Hepatocyte (in vitro differentiated cells): ENCODE measurements around the gene CROT. TPM values are rescaled to one million over a fixed set of nuclear protein-coding genes. Genes with fewer than 3 reads are reported as not detected.

Experiments used
- DNase-seq: peaks from one replicate; pipeline ENCODE4 v3.0.0-alpha.2; 2016; ENCODE audit warnings: low spot score
- H2AFZ ChIP-seq: fragments of 200-600 bp; sonication (generic); 2 replicates; pipeline ENCODE4 v1.6.0; 2016; ENCODE audit warnings: antibody characterized with exemption, mild to moderate bottlenecking
- H3K27ac ChIP-seq: fragments of 200-600 bp; sonication (generic); 2 replicates; pipeline ENCODE4 v1.5.1; 2016; ENCODE audit warnings: mild to moderate bottlenecking
- H3K27me3 ChIP-seq: fragments of 200-600 bp; sonication (generic); 2 replicates; pipeline ENCODE4 v1.6.1; 2016
- H3K36me3 ChIP-seq: fragments of 200-600 bp; sonication (generic); replicated peaks from 2 replicates; pipeline ENCODE4 v1.5.1; 2016; ENCODE audit warnings: low read depth; ENCODE audit not compliant: insufficient read depth
- H3K4me1 ChIP-seq: fragments of 200-600 bp; sonication (generic); 2 replicates; pipeline ENCODE4 v1.5.1; 2016; ENCODE audit warnings: mild to moderate bottlenecking, moderate library complexity; ENCODE audit not compliant: insufficient read depth
- H3K4me2 ChIP-seq: fragments of 200-600 bp; sonication (generic); 2 replicates; pipeline ENCODE4 v1.6.0; 2016
- H3K4me3 ChIP-seq: fragments of 200-600 bp; sonication (generic); 2 replicates; pipeline ENCODE4 v1.5.1; 2016; ENCODE audit warnings: mild to moderate bottlenecking
- H3K79me2 ChIP-seq: fragments of 200-600 bp; sonication (generic); 2 replicates; pipeline ENCODE4 v1.6.0; 2017; ENCODE audit warnings: mild to moderate bottlenecking
- H3K9me2 ChIP-seq: fragments of 200-600 bp; sonication (generic); replicated peaks from 2 replicates; pipeline ENCODE4 v1.6.0; 2017; ENCODE audit warnings: mild to moderate bottlenecking; ENCODE audit not compliant: insufficient read depth
- H3K9me3 ChIP-seq: fragments of 200-600 bp; sonication (generic); 2 replicates; pipeline ENCODE4 v1.5.1; 2016; ENCODE audit warnings: low read depth, mild to moderate bottlenecking
- H4K20me1 ChIP-seq: fragments of 200-600 bp; sonication (generic); 2 replicates; pipeline ENCODE4 v1.6.0; 2016; ENCODE audit warnings: mild to moderate bottlenecking; ENCODE audit not compliant: insufficient read depth, poor library complexity, severe bottlenecking
- EZH2 ChIP-seq: fragments of 200-600 bp; sonication (generic); IDR thresholded peaks from 2 replicates; pipeline ENCODE4 v1.6.1; 2016; ENCODE audit warnings: antibody characterized with exemption, mild to moderate bottlenecking, borderline replicate concordance
- EZH2phosphoT487 ChIP-seq: fragments of 200-600 bp; sonication (generic); IDR thresholded peaks from one replicate; pipeline ENCODE4 v1.6.1; 2018; ENCODE audit warnings: antibody characterized with exemption, mild to moderate bottlenecking, low read depth, moderate library complexity; ENCODE audit not compliant: unreplicated experiment, severe bottlenecking
- WGBS: methylation state at CpG from one replicate; pipeline ENCODE4 v1.1.6; 2016; ENCODE audit warnings: low lambda C conversion rate; ENCODE audit errors: missing lambda C conversion rate; 5-methylcytosine and 5-hydroxymethylcytosine counted together
- polyA plus RNA-seq: library from polyadenylated mRNA; unstranded; fragments of >200 nt; fragmentation: Nextera tagmentation; extraction: Ambion mirVana; gene quantifications from 2 replicates; pipeline ENCODE4 v1.2.1, GENCODE V29; 2016
- total RNA-seq: library from RNA; depleted of rRNA; stranded (reverse); fragments of >200 nt; gene quantifications from 2 replicates; pipeline ENCODE4 v1.2.3, GENCODE V29; 2014
- TF ChIP-seq, protein P1 (sequence below): fragments of 200-600 bp; sonication (generic); IDR thresholded peaks from 2 replicates; pipeline ENCODE4 v1.5.1; 2016; ENCODE audit warnings: antibody characterized with exemption, mild to moderate bottlenecking; ENCODE audit not compliant: poor library complexity

Gene CROT
- total and polyA plus RNA-seq, 2 experiments from 2014 or later = 25.7 to 57.4 TPM

DNA sequence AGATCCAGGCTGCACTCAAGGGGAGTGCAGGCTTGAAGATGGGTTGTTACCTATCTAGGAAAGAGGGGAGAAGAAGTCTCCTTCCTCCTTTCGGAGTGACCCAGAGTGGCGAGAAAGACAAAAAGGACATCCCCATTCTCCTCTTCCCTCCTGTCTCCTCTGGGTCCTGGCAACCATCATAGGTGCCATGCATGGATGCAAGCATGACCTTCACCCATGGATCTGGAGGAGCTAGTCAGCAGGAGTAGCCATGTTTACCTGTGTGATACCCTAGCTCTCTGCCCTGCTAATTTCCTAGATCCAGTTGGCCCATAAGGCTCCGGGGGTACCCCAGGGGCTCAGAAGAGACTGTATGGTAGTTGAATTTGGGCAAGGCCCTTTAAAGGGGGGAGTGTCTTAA lies 17.2 kb upstream of the CROT start:
- Histone ChIP-seq H2AFZ (no peak overlapping the region), H3K79me2 (no peaks in the 10 kb centered on the region), H4K20me1 (no peaks in the 10 kb centered on the region), H3K36me3 (no peaks in the 10 kb centered on the region), H3K27me3 (no peaks in the 10 kb centered on the region), H3K4me3 (no peak overlapping the region), H3K9me3 (peaks cover 7% of the 10 kb centered on the region), H3K9me2 (no peaks in the 10 kb centered on the region), H3K4me2 (no peak overlapping the region), H3K4me1 (peaks cover 11% of the 10 kb centered on the region), H3K27ac (no peak overlapping the region)
- TF ChIP-seq EZH2 (no peak), EZH2phosphoT487 (no peak)
- TF ChIP-seq, protein P1, sequence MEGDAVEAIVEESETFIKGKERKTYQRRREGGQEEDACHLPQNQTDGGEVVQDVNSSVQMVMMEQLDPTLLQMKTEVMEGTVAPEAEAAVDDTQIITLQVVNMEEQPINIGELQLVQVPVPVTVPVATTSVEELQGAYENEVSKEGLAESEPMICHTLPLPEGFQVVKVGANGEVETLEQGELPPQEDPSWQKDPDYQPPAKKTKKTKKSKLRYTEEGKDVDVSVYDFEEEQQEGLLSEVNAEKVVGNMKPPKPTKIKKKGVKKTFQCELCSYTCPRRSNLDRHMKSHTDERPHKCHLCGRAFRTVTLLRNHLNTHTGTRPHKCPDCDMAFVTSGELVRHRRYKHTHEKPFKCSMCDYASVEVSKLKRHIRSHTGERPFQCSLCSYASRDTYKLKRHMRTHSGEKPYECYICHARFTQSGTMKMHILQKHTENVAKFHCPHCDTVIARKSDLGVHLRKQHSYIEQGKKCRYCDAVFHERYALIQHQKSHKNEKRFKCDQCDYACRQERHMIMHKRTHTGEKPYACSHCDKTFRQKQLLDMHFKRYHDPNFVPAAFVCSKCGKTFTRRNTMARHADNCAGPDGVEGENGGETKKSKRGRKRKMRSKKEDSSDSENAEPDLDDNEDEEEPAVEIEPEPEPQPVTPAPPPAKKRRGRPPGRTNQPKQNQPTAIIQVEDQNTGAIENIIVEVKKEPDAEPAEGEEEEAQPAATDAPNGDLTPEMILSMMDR = no peak
- DNase-seq = no peak
- WGBS = 97% methylated on average over 3 of the region's 3 CpGs

DNA sequence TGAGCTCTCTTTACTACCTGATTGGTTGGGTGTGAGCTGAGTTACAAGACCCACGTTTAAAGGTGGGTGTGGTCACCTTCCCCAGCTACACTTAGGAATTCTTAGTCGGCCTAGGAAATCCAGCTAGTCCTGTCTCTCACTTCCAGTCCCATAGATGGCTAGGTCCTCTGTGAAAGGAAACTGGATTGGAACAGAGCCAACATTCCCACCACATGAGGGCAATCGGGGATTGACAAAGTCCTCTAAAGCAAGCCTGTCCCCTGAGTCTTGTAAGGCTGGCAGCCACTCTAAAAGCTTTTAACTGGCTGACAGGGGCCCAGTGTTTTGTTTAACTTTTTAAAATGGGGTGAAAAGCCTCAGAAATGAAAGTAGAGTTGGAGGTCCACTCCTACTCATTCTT lies 15.1 kb upstream of the CROT start:
- Histone ChIP-seq H3K9me2 (no peaks in the 10 kb centered on the region), H3K4me2 (no peak overlapping the region), H3K4me1 (peaks cover 11% of the 10 kb centered on the region), H3K27ac (peak overlapping the region; percentile 41), H2AFZ (no peak overlapping the region), H3K9me3 (peaks cover 7% of the 10 kb centered on the region), H4K20me1 (no peaks in the 10 kb centered on the region), H3K36me3 (no peaks in the 10 kb centered on the region), H3K4me3 (no peak overlapping the region), H3K79me2 (no peaks in the 10 kb centered on the region), H3K27me3 (no peaks in the 10 kb centered on the region)
- TF ChIP-seq, protein P1 = no peak
- no peak for TF ChIP-seq EZH2phosphoT487
- WGBS = 62% methylated on average over 3 of the region's 3 CpGs
- no peak for DNase-seq

DNA sequence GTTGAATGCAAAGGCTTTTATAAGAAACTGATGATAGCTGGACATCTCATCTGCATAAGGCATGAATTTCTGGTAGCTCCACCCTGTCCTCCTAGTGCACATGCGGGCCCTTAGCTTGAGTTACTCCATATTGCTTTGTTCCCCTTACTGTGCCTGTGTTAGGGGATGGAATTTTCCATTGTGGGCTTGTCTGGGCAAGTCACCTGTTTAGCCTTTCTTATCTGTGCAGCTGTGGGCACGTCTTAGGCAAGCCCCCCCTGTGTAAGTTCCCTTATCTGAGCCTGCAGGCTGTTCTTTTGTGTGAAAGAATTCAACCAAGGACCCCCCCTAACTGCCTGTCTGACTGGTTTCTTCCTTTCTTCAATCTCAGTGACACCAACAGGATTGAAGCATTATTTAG lies 14.5 kb upstream of the CROT start:
- H2AFZ ChIP-seq = no peak overlapping the region
- no peaks in the 10 kb centered on the region for H4K20me1 ChIP-seq
- no peaks in the 10 kb centered on the region for H3K79me2 ChIP-seq
- 53% methylated on average over 2 of the region's 2 CpGs for WGBS
- H3K36me3 ChIP-seq = no peaks in the 10 kb centered on the region
- DNase-seq = no peak
- H3K9me3 ChIP-seq = peaks cover 7% of the 10 kb centered on the region
- no peak overlapping the region for H3K4me2 ChIP-seq
- peak overlapping the region; percentile 41 for H3K27ac ChIP-seq
- peaks cover 11% of the 10 kb centered on the region for H3K4me1 ChIP-seq
- no peaks in the 10 kb centered on the region for H3K9me2 ChIP-seq
- H3K4me3 ChIP-seq = no peak overlapping the region
- H3K27me3 ChIP-seq = no peaks in the 10 kb centered on the region
- no peak for TF ChIP-seq EZH2
- TF ChIP-seq, protein P1 = no peak
- no peak for TF ChIP-seq EZH2phosphoT487

DNA sequence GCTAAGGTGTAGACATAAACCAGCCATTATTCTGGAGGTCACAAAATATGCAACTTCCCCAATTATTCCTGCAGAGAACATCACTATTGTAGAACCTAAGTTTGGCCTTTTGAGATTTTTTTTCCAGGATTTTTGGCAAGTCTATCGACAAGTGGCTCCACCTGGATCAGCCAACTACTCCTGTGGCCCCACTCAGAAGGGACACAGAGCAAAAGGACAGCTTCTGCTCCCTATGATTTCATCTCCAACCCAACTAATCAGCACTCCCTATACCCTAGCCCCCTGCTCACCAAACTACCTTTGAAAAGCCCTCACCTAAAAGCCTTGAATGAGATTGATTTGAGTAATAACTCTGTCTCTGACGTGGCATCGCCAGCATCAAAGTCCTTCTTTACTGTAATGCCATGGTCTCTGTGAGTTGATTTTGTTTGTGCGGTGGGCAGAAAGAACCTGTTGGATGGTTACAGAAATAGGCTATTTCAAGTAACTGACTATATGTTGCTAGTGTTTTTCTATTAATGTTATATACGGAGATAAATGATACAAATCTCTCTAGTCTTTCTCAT lies 13.7 kb upstream of the CROT start:
- Histone ChIP-seq H3K4me3 (no peak overlapping the region), H3K9me3 (peaks cover 7% of the 10 kb centered on the region), H3K27me3 (no peaks in the 10 kb centered on the region), H3K4me1 (peaks cover 11% of the 10 kb centered on the region), H3K36me3 (no peaks in the 10 kb centered on the region), H4K20me1 (no peaks in the 10 kb centered on the region), H3K4me2 (peak overlapping the region; percentile 23), H3K27ac (peak overlapping the region; percentile 41), H2AFZ (no peak overlapping the region), H3K79me2 (no peaks in the 10 kb centered on the region), H3K9me2 (no peaks in the 10 kb centered on the region)
- DNase-seq = no peak
- TF ChIP-seq EZH2 = no peak
- WGBS = 90% methylated on average over 5 of the region's 5 CpGs
